HG03175 (cell line): ENCODE data around the gene DPM2.

ENCODE experiments used
- ATAC-seq: cut with Tn5 transposase; IDR thresholded peaks from one replicate; pipeline ENCODE4 v1.9.1; 2021; ENCODE audit warnings: mild to moderate bottlenecking, moderate library complexity; ENCODE audit not compliant: unreplicated experiment

DPM2 gene

GRCh38 chr9:127973169-127974000, 35.7 kb upstream of the DPM2 start:
- no peak for ATAC-seq

GRCh38 chr9:127972236-127972871, 34.7 kb upstream of the DPM2 start:
- no peak for ATAC-seq

DNA sequence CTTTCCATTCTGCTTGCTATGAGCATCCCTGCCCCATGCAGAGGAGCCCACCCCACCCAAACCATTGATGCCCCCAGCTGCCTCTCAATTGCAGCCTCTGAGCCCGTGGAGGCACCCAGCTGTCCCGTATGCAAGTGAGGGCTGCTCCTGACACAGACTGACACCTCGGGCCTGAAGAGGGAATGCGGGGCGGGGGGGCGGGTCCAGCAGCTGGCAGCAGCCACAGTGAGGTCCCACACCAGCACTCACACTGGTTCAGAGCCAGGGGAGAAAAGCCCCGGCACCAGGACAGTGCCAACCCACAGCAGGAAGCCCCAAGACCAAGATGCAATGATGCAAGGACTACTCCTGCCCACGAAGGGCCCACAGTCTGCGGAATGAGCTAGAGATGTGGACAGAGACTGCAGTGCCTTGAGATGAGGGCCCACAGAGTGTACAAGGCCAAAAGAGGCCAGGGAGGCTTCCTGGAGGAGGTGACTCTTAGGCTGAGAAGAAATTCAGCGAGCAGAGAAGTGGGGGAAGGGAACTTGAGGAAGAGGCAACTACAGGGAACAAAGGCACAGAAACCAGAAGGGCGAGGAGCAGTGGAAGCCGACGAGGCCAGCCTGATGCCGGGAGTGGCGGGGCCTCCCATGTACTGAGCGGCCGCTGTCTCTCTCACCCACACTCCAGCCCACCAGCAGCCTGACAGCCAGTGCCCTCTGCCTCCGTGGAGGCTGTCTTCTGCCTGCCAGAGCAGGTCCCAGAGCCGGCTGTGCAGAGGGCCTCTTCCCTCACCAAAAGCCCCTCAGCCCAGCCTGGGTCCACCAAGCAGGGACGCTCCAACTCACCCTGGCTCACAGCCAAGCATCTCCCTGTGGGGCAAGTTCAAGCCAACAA, 33.9 kb upstream of the DPM2 start:
- ATAC-seq = no peak

GRCh38 chr9:127970401-127971313, 33.0 kb upstream of the DPM2 start:
- ATAC-seq = peak; percentile 84

- no peak for ATAC-seq
These were observed 31.2 kb upstream of the DPM2 start for GRCh38 chr9:127968700-127969383.

DNA sequence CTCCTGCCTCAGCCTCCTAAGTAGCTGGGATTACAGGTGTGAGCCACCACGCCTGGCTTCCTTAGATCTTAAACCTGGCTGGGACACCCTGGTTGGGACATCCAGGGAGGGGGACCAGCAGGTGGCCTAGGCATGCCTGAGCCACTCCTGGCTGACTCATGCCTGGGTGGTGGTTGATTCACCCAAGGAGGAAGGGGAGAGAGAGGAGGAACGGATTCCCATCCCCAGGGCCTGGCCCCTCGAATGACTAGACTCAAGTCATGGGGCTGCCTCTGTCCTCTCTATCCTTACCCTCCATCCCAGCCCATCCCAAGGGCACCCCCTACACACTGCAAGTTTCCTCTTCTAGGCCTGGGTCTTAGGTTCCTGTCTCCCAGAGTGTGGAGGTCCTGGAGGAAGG, 30.4 kb upstream of the DPM2 start:
- no peak for ATAC-seq

DNA sequence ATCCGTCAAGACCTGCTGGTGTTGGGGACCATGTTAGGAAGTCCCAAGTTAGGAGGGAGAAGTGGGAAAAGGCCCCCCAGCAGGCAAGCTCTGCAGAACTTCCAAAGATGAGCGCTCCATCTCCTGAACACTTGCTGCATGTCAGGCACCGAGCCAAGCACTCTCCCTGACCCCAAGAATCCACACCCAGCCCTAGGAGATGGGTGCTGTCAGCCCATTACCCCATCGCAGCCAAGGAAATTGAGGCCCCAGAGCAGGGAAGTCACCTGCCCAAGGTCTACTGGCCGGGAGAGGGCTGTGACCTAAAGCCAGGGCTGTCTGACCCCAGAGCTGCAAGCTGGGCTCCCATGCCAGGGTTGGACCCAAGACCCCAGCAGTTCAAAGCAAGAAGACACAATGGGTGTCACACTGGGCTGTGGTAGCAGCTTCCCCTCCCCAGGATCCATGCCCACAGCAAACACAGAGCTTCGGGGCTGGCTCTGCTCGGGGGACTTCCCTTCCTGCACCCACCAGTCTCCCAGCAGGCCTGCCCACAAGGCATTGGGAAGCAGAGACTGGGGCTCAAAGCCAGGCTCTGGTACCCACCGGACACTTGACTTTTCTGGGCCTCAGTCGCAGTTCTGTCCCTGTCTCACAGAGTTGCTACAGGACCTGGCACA, 29.6 kb upstream of the DPM2 start:
- ATAC-seq = no peak

DNA sequence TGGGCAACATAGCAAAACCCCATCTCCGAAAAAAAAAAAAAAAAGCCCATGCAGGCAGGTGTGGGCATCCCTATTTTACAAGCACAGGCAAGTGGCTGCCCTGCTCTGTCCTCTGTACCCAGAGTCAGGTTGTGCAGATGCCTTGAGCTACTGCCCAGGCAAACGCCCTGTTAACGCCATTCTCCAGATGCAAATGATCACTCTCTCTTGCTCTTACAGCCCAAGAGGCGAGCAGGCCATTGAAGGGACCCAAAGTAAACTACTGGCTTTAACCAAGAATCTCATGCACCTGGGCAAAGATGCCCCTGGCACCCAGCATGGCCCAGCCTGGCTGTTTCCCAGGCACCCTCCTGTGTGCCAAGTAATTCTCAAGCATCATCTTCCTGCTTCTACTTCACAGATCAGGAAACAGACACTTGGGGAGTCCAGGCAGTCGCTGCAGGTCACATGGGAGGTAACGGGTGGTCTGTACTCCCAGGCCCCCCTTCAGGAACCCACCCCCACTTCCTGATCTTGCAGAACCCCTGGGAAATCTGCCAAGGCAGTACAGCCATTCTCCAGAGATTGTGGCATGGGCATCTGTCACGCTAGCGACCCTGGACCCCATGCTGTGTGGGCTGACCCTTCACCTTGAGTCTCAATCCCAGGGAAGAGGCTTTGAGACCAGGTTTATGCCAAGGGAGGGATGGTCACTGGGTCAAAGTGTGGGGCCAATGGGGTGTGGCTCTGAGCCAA, 28.9 kb upstream of the DPM2 start:
- ATAC-seq = no peak

DNA sequence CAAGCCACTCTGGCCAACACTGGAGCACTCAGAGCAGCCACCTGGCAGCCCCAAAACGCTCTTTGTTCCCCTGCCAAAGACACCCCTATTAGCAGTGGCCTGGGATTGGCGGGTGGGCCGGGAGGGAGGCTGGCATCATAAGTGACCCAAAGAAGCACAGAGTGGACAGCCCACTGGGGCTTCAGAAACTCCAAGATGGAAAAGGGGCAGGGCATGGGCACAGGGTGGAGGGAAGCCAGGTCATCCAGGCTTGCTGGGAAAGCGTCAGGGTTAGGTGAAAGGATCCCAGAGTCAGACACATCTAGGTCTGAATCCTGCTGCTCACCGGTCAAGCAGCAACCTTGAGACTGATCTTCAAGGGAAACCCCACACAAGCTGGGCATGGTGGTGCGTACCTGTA, 28.3 kb upstream of the DPM2 start:
- ATAC-seq = no peak

GRCh38 chr9:127963359-127964064, 25.9 kb upstream of the DPM2 start:
- ATAC-seq = no peak

- no peak for ATAC-seq
These were observed 25.3 kb upstream of the DPM2 start for GRCh38 chr9:127963041-127963358.

GRCh38 chr9:127962278-127962677, 24.6 kb upstream of the DPM2 start:
- ATAC-seq = no peak

DNA sequence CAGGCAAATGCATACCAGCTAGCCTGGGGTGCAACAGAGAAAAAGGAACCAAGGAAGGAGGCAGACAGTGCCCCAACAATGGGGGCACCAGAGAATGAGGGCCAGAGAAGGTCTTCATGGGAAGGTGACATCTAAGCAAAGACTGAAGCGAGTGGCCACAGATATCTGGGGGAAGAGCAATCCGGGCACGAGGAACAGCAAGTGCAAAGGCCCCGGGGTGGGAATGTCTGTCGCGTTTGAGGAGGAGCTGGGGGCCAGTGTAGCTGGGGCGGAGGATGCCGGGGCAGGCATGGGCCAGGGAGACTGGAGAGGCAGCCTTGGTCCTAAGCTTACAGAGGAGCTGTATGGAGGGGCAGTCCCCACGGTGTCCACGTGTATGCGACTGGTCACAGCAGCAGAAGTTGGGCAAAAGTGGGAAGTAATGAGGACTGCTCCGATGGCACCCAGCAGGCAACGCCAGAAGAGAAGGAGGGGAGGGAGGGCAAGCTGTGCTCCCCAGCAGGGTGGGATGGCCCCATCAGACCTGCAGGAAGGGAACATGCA, 24.0 kb upstream of the DPM2 start:
- no peak for ATAC-seq

GRCh38 chr9:127961155-127961490, 23.5 kb upstream of the DPM2 start:
- no peak for ATAC-seq

GRCh38 chr9:127960410-127961154, 22.9 kb upstream of the DPM2 start:
- no peak for ATAC-seq

DNA sequence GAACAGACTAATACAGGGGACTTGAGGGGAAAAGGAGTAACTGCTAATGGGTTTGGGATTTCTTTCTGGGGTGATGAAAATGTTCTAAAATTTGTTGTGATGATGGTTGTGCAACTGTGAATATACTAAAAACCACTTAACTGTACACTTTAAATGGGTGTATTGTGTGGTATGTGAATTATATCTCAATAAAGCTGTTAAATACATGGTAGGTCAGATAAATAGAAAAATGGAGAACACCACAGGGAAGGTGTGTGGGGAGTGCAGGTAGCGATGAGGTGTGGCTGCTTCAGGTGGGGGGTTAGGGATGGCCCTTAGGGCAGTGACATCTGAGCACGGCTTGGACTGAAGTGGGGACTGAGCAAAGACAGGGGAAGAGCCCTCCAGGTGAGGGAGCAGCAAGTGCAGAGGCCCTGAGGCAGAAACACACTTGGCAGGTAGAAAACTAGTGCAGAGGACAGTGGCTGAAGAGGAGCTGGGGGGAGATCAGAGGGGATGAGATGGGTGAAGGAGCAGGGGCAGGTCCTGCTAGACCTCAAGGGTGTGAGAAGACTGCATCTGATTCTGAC, 22.3 kb upstream of the DPM2 start:
- ATAC-seq = no peak

- no peak for ATAC-seq
These were observed 21.7 kb upstream of the DPM2 start for GRCh38 chr9:127959398-127959797.
